ENCODE data around the gene ASB6. TPM values are rescaled to one million over a fixed set of nuclear protein-coding genes. Genes with fewer than 3 reads are reported as not detected.
A peak's percentile ranks its signal among the peaks of the same experiment; 100 is the strongest.

ASB6 gene
- polyA plus RNA-seq, 1 of the 3 experiments (the other 2 are of a cell fraction): 35.9 TPM

DNA sequence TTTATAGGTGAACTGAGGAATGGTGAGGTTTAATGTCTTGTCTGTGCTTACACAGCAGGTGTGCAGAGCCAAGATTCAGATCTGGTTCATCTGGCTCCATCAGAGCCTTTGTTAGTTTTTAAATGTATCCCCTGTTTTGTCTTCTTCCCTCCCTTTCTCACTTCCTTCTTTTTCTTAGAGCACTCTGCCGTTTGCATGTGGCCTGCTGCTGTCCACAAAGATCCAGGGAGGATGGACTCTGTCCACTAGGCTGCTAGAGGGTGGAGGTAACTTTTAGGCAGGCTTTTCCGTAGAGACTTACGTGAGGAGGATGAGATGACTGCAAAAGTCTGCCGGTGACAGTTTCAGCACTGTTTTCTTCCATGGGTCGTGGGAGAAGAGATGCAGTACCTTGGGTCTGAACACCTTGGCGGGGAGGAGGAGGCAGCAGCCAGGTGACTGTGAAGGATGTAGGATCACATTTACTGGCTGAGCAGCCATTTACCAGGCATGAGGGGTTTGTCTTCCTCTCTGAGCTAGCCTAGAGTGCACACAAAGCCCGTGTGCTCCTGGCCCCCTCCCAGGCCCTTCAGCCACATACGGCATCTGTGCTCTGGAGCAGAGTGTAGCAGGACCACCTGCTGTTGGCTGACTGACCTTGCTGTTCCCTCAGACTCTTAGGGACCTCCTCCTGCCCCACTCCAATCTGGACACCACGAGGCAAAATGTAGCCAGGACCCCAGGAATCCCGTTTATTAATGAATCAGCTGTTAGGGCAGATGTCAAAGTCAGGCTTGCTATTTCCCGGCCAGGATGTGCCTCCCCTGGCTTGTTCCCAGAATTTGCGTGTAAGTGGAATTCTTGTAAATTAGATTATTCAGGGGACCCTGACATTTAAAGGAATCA lies 14.2 kb downstream of the ASB6 start:
- ChIA-PET CTCF (interaction anchor here (1.1 to 12.8 kb wide), 9 partner anchors 13 to 496 kb away, joined by 3 to 212 read pairs (median 5); partner anchors contain the start of gene ASB6), POLR2A (interaction anchor here (3.0 kb wide), 1 partner anchor 12 kb away, joined by 15 read pairs; no protein-coding TSS in a partner anchor)
- Histone ChIP-seq H3K4me1 (ENCODE audit: control insufficient read depth in 1 of 2, insufficient read depth in 2 of 2, low read depth in 1 of 2, low read length in 1 of 2) (peaks cover 18 to 36% of the 10 kb centered on the region in 2 experiments; a peak in 2 of 4 replicates), H3K9me3 (no peaks in the 10 kb centered on the region), H3K9me2 (no peaks in the 10 kb centered on the region), H4K20me1 (ENCODE audit: insufficient read depth) (peaks cover 50% of the 10 kb centered on the region), H3K27ac (ENCODE audit: low read depth in 2 of 2, low read length in 1 of 2) (peak overlapping the region; percentile 78 to 83), H3K4me2 (peak overlapping the region; percentile 84), H3K27me3 (ENCODE audit: insufficient read depth) (no peaks in the 10 kb centered on the region), H3K79me2 (ENCODE audit: insufficient read depth) (peaks cover 71% of the 10 kb centered on the region), H3K9ac (peak overlapping the region; percentile 91; the same call in 1 of the 2 replicates), H3K36me3 (replicated peaks in 1 of 2; ENCODE audit: control insufficient read depth in 1 of 2, insufficient read depth in 2 of 2, low read length in 1 of 2) (peaks cover 0 to 4% of the 10 kb centered on the region in 2 experiments), H3F3A (replicated peaks; ENCODE audit: insufficient read depth) (peaks cover 12% of the 10 kb centered on the region), H2AFZ (ENCODE audit: low read depth) (no peak overlapping the region), H3K4me3 (ENCODE audit: low read depth in 2 of 2, low read length in 1 of 2) (peak overlapping the region; percentile 87 to 92)
- no peak for DNase-seq
- WGBS (ENCODE audit: low lambda C conversion rate): 41% methylated on average over 12 of the region's 12 CpGs
- TF ChIP-seq, protein P1, sequence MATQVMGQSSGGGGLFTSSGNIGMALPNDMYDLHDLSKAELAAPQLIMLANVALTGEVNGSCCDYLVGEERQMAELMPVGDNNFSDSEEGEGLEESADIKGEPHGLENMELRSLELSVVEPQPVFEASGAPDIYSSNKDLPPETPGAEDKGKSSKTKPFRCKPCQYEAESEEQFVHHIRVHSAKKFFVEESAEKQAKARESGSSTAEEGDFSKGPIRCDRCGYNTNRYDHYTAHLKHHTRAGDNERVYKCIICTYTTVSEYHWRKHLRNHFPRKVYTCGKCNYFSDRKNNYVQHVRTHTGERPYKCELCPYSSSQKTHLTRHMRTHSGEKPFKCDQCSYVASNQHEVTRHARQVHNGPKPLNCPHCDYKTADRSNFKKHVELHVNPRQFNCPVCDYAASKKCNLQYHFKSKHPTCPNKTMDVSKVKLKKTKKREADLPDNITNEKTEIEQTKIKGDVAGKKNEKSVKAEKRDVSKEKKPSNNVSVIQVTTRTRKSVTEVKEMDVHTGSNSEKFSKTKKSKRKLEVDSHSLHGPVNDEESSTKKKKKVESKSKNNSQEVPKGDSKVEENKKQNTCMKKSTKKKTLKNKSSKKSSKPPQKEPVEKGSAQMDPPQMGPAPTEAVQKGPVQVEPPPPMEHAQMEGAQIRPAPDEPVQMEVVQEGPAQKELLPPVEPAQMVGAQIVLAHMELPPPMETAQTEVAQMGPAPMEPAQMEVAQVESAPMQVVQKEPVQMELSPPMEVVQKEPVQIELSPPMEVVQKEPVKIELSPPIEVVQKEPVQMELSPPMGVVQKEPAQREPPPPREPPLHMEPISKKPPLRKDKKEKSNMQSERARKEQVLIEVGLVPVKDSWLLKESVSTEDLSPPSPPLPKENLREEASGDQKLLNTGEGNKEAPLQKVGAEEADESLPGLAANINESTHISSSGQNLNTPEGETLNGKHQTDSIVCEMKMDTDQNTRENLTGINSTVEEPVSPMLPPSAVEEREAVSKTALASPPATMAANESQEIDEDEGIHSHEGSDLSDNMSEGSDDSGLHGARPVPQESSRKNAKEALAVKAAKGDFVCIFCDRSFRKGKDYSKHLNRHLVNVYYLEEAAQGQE (IDR thresholded peaks at IDR 0.05; ENCODE audit: low read depth, low read length): no peak
- TF ChIP-seq SIN3A (IDR thresholded peaks at IDR 0.05; ENCODE audit: borderline replicate concordance, low read depth, low read length): no peak
- TF ChIP-seq, protein P2, sequence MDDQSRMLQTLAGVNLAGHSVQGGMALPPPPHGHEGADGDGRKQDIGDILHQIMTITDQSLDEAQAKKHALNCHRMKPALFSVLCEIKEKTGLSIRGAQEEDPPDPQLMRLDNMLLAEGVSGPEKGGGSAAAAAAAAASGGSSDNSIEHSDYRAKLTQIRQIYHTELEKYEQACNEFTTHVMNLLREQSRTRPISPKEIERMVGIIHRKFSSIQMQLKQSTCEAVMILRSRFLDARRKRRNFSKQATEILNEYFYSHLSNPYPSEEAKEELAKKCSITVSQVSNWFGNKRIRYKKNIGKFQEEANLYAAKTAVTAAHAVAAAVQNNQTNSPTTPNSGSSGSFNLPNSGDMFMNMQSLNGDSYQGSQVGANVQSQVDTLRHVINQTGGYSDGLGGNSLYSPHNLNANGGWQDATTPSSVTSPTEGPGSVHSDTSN (IDR thresholded peaks at IDR 0.05): no peak

DNA sequence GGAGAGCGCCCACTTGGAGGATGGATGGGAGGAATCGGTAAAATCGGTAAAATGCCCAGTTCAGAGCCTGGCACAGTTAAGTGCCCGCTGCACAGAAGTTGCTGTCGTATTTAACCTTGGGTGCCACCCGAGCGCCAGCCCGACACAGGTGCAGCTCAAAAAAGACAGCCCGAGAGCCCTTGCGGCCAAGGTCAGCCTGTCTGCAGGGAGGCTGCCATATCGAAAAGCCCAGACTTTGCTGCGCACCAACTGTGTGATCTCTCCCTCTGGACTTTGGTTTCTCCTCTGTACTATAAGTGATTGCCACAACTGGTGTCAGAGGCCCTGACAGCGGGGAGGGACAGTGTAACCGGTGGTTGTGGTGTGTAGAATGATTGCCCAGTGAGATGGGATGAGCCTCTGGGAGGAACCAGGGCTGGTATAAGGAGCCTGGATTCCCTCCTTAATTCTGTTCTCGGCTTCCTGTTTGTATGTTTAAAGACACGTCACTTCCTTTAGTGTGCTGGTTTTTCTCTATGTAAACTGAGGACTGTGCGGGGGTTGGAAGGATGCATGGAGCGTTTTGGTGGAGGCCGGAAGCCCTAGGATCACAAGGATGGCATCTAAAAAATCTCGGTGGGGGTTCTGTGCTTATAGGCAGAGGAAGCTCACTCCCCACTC lies 15.2 kb downstream of the ASB6 start:
- H3K27ac ChIP-seq (ENCODE audit: low read depth in 2 of 2, low read length in 1 of 2): peak overlapping the region; percentile 78 to 83
- H3K27me3 ChIP-seq (ENCODE audit: insufficient read depth): no peaks in the 10 kb centered on the region
- peak overlapping the region; percentile 91 for H3K9ac ChIP-seq
- no peak for DNase-seq
- peaks cover 61% of the 10 kb centered on the region for H3K79me2 ChIP-seq (ENCODE audit: insufficient read depth)
- 0 out of 2 replicates have a peak overlapping the region, but pooled peaks have one; percentile 61 for H2AFZ ChIP-seq (ENCODE audit: low read depth)
- no peaks in the 10 kb centered on the region for H3K9me3 ChIP-seq
- peak overlapping the region; percentile 87 to 92 for H3K4me3 ChIP-seq (ENCODE audit: low read depth in 2 of 2, low read length in 1 of 2)
- H3K4me2 ChIP-seq: peak overlapping the region; percentile 84
- CTCF ChIA-PET: interaction anchor here (0.7 to 12.8 kb wide), 10 partner anchors 11 to 493 kb away, joined by 3 to 212 read pairs (median 4); partner anchors contain the start of gene ASB6
- peaks cover 40% of the 10 kb centered on the region for H4K20me1 ChIP-seq (ENCODE audit: insufficient read depth)
- H3K36me3 ChIP-seq (replicated peaks in 1 of 2; ENCODE audit: control insufficient read depth in 1 of 2, insufficient read depth in 2 of 2, low read length in 1 of 2): no peaks in the 10 kb centered on the region
- WGBS (ENCODE audit: low lambda C conversion rate): 5% methylated on average over 13 of the region's 20 CpGs
- no peaks in the 10 kb centered on the region for H3K9me2 ChIP-seq
- H3K4me1 ChIP-seq (ENCODE audit: control insufficient read depth in 1 of 2, insufficient read depth in 2 of 2, low read depth in 1 of 2, low read length in 1 of 2): peaks cover 18 to 35% of the 10 kb centered on the region in 2 experiments; a peak in 2 of 4 replicates
- POLR2A ChIA-PET: interaction anchor here (1.1 to 3.0 kb wide), 5 partner anchors 11 to 495 kb away, joined by 3 to 15 read pairs (median 4); partner anchors contain the start of gene IER5L
- peaks cover 12% of the 10 kb centered on the region for H3F3A ChIP-seq (replicated peaks; ENCODE audit: insufficient read depth)
- TF ChIP-seq TCF12 (IDR thresholded peaks at IDR 0.05) (no peak), EP300 (IDR thresholded peaks at IDR 0.05; ENCODE audit: borderline replicate concordance in 1 of 2, low read depth in 1 of 2, low read length in 1 of 2) (no peak), NRF1 (IDR thresholded peaks at IDR 0.05; ENCODE audit: low read depth, low read length) (no peak), SIN3A (IDR thresholded peaks at IDR 0.05; ENCODE audit: borderline replicate concordance, low read depth, low read length) (no peak), SMC3 (IDR thresholded peaks at IDR 0.05; ENCODE audit: low read depth, low read length) (no peak), FOXM1 (IDR thresholded peaks at IDR 0.05; ENCODE audit: low read depth) (no peak), ELF1 (IDR thresholded peaks at IDR 0.05) (no peak; the same call in 1 of the 2 replicates), RXRA (IDR thresholded peaks at IDR 0.05; ENCODE audit: borderline replicate concordance, low read depth) (no peak), RCOR1 (IDR thresholded peaks at IDR 0.05; ENCODE audit: low read length) (no peak), EZH2phosphoT487 (IDR thresholded peaks at IDR 0.05; ENCODE audit: borderline replicate concordance, low read depth) (no peak), GABPA (IDR thresholded peaks at IDR 0.05; ENCODE audit: low read depth) (peak; percentile 71), TEAD4 (IDR thresholded peaks at IDR 0.05; ENCODE audit: borderline replicate concordance, insufficient read depth) (0 out of 2 replicates have a peak, but pooled peaks have one; percentile 24)
- TF ChIP-seq, protein P3, sequence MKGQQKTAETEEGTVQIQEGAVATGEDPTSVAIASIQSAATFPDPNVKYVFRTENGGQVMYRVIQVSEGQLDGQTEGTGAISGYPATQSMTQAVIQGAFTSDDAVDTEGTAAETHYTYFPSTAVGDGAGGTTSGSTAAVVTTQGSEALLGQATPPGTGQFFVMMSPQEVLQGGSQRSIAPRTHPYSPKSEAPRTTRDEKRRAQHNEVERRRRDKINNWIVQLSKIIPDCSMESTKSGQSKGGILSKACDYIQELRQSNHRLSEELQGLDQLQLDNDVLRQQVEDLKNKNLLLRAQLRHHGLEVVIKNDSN (IDR thresholded peaks at IDR 0.05; ENCODE audit: borderline replicate concordance, low read depth): no peak
- TF ChIP-seq, protein P4, sequence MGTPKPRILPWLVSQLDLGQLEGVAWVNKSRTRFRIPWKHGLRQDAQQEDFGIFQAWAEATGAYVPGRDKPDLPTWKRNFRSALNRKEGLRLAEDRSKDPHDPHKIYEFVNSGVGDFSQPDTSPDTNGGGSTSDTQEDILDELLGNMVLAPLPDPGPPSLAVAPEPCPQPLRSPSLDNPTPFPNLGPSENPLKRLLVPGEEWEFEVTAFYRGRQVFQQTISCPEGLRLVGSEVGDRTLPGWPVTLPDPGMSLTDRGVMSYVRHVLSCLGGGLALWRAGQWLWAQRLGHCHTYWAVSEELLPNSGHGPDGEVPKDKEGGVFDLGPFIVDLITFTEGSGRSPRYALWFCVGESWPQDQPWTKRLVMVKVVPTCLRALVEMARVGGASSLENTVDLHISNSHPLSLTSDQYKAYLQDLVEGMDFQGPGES (IDR thresholded peaks at IDR 0.05; ENCODE audit: low read depth, low read length): no peak
- TF ChIP-seq, protein P5, sequence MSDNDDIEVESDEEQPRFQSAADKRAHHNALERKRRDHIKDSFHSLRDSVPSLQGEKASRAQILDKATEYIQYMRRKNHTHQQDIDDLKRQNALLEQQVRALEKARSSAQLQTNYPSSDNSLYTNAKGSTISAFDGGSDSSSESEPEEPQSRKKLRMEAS (IDR thresholded peaks at IDR 0.05; ENCODE audit: low read depth): no peak; the same call in 1 of the 2 replicates
